GM12864 (cell line): ENCODE results near the gene APP.

Experiments used
- DNase-seq: peaks from one replicate; pipeline ENCODE4 v3.0.0-alpha.2; 2011; ENCODE audit warnings: low read depth
- H3K4me3 ChIP-seq: 2 replicates; pipeline ENCODE4 v1.5.1; 2011; ENCODE audit warnings: mild to moderate bottlenecking, low read depth, low read length, control low read depth
- TF ChIP-seq, protein P1 (sequence below): IDR thresholded peaks from 2 replicates; pipeline ENCODE4 v1.5.1; 2011; ENCODE audit warnings: low read depth, mild to moderate bottlenecking, moderate library complexity, low read length, control low read depth, inconsistent platforms; ENCODE audit errors: missing control alignments

The APP gene

DNA sequence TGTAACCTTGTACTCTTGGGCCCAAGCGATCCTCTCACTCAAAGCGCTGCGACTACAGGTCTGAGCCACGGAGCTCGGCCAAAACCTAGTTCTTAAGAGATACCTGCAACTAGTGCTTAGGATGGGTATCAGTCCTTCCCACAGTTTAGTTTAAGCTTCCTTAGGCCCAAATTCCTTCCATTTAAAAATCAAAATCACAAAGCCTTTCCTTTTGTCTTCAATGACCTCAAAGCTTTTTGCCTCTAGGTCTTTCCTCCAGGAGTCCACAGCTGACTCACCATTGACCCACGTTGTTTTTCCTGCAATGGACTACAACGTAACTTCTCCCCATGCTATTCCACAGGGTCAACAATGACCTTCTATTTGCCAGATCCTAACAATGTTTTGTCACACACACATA, 64.0 kb downstream of the APP start:
- no peak overlapping the region for H3K4me3 ChIP-seq
- TF ChIP-seq, protein P1, sequence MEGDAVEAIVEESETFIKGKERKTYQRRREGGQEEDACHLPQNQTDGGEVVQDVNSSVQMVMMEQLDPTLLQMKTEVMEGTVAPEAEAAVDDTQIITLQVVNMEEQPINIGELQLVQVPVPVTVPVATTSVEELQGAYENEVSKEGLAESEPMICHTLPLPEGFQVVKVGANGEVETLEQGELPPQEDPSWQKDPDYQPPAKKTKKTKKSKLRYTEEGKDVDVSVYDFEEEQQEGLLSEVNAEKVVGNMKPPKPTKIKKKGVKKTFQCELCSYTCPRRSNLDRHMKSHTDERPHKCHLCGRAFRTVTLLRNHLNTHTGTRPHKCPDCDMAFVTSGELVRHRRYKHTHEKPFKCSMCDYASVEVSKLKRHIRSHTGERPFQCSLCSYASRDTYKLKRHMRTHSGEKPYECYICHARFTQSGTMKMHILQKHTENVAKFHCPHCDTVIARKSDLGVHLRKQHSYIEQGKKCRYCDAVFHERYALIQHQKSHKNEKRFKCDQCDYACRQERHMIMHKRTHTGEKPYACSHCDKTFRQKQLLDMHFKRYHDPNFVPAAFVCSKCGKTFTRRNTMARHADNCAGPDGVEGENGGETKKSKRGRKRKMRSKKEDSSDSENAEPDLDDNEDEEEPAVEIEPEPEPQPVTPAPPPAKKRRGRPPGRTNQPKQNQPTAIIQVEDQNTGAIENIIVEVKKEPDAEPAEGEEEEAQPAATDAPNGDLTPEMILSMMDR = no peak
- DNase-seq = no peak

DNA sequence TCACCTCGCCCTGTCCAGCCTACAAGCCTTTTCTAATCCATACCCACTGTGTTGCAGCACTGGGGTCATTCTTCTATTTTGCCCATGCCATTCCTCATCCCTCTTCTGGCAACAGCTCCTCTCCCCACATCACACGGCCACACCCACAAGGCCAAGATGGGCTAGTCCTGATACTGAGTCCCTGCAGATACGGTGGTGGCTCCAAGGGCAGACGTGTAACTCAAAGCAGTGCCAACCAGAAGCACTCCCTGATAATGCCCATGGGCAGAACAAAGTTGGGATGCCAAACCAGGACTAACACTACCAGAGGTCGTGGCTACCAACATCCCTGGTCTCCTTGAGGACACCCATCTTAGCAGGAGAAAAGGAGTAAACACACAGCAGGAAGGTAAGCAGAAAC, 64.8 kb downstream of the APP start:
- no peak overlapping the region for H3K4me3 ChIP-seq
- no peak for DNase-seq

DNA sequence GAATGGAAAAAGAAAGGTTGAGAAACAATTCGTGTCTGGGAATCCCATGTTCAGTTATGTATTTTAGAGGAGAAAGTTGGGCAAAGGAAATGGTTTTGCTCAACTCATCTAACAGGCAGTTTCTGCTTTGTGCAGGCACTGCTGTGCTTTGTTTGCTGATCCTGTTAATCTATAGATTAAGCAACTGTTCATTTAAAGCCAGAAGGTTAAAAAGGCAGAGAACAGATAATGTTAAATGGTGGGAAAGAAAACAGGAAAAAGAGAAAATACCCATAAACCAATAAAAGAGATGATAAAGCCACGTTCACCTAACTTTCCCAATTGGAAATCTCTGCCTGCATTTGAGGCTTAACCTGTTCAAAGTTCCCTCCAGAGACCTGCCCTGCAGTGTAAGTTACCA, 70.0 kb downstream of the APP start:
- no peak overlapping the region for H3K4me3 ChIP-seq
- DNase-seq = no peak
- TF ChIP-seq, protein P1 = no peak

More for the DNA sequence above, 64.8 kb downstream of the APP start:
- TF ChIP-seq, protein P1 = no peak

DNA sequence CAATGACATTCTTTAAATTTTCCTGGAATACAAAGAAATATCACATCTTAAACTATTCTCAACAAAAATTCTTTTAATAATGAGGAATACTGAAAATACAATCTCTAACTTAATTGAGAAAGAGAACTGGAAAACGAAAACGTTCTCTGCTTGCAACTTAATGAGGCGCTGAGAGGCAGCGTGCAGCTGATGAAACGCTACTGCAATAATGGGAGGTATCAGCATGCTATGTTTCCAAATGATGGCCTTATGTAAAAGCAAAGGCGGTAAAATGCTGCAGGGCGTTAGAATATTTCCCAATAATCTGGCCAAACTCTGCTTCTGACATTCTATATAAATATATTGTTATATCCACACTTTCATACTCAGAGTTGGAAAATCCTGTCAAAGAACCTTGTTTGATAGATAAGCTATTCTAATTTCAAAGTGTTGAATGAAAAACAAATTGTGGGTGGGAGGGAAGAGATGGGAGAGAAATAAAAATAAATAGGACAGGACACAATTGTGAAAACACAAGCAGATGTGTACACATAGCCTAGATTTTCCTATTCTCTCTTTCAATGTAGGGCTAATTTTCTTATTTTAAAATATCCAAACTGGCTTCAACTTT, 70.9 kb downstream of the APP start:
- DNase-seq = no peak
- TF ChIP-seq, protein P1 = no peak
- H3K4me3 ChIP-seq = no peak overlapping the region

DNA sequence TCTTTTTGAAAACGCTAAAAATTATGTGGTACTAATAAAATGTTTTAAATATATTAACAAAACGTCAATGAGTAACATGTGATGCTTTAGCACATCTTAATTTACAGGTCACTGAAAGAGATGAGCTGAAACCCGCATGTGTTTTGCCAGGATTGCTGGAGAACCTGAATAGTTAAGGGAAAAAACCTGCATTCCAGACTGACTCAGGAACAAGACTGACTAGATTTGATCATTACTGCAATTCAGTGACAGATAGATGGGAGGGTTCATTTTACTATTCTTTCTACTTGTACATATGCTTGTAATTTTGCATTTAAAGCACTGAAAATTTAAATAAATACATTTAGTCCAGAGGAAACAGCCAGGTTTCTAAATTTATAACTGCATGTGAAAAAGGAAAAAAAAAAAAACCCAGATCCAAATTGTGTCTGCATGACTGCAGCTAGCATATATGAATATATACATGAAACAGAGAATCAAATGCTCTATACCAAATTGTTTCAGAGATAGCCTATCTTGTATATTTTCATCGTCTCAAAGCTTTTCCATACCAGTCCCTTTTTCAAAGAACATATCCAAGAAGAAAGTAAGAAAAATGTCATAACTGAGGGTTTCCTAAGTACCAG, 71.7 kb downstream of the APP start:
- no peak for DNase-seq
- no peak overlapping the region for H3K4me3 ChIP-seq
- TF ChIP-seq, protein P1 = no peak

DNA sequence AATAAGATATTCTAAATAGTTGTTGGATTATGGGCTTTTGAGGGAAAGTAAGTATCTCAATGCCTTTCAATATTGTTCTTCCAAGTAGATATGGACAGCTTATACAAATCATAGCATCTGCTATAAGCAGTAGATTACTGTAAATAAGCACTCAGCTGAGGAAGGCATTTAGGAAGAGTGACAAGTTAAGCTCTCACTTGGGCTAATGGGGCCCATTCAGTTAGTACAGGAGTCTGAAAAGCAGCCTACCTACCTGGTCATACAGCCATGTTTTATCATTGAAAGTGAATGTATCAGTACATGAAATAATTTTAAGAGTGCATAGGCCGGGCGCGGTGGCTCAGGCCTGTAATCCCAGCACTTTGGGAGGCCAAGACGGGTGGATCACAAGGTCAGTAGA, 73.1 kb downstream of the APP start:
- H3K4me3 ChIP-seq = no peak overlapping the region
- DNase-seq = no peak
- TF ChIP-seq, protein P1 = no peak
